Fibroblast of mammary gland (primary cell): ENCODE measurements around the gene MED13L.

Experiments used
- DNase-seq: peaks from one replicate; pipeline ENCODE4 v3.0.0-alpha.2; 2010; ENCODE audit warnings: low read depth
- H3K4me3 ChIP-seq: 2 replicates; pipeline ENCODE4 v1.5.1; 2011; ENCODE audit warnings: low read depth, mild to moderate bottlenecking, low read length, moderate library complexity; ENCODE audit not compliant: control insufficient read depth
- CTCF ChIP-seq: conservative IDR thresholded peaks from 2 replicates; pipeline ENCODE4 v1.5.1; 2011; ENCODE audit warnings: low read depth, low read length, inconsistent platforms; ENCODE audit not compliant: control insufficient read depth, insufficient read depth

The MED13L gene

GRCh38 chr12:116277467-116278278 is at the start of gene MED13L:
MED13L (minus strand) TSS chr12:116277693; CDS start chr12:116277131, 562 bp downstream.
- peak within 1 kb of the TSS; percentile 90 for H3K4me3 ChIP-seq
- DNase-seq: peak; percentile 72
- TF ChIP-seq CTCF: no peak

DNA sequence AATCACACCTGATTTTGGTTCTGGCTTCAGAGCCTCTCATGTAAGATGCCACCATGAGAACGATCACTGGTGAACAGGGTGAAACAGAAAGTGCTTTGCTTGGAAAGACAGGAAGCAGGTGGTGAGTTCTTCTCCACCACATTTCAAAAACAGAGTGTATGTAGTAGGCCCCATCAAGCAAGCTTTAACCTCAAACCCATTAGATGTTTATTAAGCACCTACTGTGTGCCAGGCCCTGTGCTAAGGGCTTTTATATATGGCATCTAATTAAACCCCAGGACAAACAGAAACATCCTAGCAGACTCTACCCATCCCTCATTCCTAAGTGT is 47.8 kb upstream of the MED13L start:
- no peak for DNase-seq
- H3K4me3 ChIP-seq: no peak overlapping the region
- TF ChIP-seq CTCF: no peak

DNA sequence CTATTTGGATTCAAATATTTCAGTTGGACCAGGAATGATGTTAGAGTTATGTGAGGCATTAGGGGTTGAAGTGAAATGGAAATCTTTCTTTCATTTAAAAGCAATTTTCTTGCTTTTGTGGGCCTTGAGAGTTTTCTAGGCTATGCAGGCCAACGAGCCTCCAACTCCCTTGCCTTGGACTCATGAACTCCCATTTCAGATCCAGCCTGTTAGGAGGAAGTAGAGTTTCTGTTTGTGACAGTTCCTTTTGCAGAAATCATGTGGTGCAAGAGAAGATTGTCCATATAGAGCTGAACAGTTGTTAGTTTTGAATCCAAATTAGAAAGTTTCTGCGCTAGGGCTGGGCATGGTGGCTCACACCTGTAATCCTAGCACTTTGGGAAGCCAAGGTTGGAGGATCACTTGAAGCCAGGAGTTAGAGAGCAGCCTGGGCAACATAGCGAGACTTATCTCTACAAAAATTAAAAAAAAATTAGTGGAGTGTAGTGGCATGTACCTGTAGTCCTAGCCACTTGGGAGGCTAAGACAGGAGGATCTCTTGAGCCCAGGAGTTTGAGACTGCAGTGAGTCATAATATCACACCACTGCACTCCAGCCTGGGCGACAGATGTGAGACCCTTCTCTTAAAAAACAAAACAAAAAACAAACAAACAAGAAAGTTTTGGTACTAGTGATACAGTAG is 47.3 kb upstream of the MED13L start:
- no peak for TF ChIP-seq CTCF
- DNase-seq: no peak
- H3K4me3 ChIP-seq: no peak overlapping the region

DNA sequence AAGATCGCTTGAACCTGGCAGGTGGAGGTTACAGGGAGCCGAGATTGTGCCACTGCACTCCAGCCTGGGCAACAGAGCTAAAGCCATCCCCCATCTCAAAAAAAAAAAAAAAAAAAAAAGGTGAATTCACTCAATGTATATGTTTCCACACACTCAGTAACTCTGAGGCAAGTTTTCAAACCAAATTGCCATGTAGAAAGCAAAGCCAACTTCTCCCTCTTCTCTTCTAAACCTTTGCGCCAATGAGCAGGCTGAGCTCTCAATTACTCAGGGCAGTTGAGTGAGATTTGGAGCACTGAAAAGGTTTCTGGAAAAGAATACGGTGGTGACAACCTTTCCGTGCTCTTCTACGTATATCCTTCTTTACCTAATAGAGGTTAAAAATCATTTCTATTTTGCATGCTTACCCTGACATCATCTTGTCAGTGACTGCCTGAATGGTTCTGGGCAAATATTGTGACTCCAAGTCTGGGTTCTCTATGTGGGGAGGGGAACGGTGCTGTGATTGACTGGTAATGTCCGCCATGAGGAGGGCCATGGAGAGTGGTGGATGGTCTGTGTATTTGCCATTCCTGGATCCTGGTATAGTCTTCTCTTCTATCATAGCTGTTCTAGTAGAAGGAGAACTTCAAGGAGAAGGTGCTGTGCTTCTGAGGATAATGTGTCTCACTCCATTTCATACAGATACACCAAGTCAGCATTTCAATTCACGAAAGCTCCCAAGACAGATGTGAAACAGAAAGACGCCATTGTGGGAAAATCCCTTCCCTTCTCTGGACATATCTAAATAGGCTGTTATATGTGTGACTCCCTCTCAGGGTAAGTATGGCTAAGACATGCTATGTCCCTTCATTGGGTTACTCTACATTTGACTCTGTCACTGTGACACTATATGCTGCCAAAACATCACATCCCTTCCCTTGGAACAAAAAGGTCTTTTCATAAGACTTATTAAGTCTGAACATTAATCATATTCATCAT is 46.2 kb upstream of the MED13L start:
- no peak for TF ChIP-seq CTCF
- DNase-seq: no peak
- H3K4me3 ChIP-seq: no peak overlapping the region

GRCh38 chr12:116321913-116322312 is 44.4 kb upstream of the MED13L start:
- H3K4me3 ChIP-seq: no peak overlapping the region
- no peak for TF ChIP-seq CTCF
- DNase-seq: no peak

GRCh38 chr12:116320791-116321217 is 43.3 kb upstream of the MED13L start:
- DNase-seq: peak; percentile 84
- H3K4me3 ChIP-seq: no peak overlapping the region
- TF ChIP-seq CTCF: no peak
